Adrenal gland (tissue), 5 donors: ENCODE measurements around the gene PLCB1.

Experiments used
- POLR2A ChIP-seq, 2 donors: fragments of 450-650 bp; IDR thresholded peaks; one replicate each; pipeline ENCODE4 v1.6.1; 2017; ENCODE audit warnings: antibody characterized with exemption in 2 of 2, mild to moderate bottlenecking in 2 of 2, moderate library complexity in 1 of 2
- TF ChIP-seq, protein P1 (sequence below), 6 experiments: fragments of 450-650 bp in 4 of 6; fragments of 200-600 bp in 2 of 6; sonication (generic) in 1 of 6; IDR thresholded peaks; 1 replicate in 5 of 6; 2 replicates in 1 of 6; pipeline versions ENCODE4 v1.5.1 to v1.8.0; 2016 to 2021; ENCODE audit warnings: antibody characterized with exemption in 6 of 6, mild to moderate bottlenecking in 2 of 6, moderate library complexity in 1 of 6
- donor health status: DM: no; HTN: no; CAD: no.

- TF ChIP-seq, protein P1, sequence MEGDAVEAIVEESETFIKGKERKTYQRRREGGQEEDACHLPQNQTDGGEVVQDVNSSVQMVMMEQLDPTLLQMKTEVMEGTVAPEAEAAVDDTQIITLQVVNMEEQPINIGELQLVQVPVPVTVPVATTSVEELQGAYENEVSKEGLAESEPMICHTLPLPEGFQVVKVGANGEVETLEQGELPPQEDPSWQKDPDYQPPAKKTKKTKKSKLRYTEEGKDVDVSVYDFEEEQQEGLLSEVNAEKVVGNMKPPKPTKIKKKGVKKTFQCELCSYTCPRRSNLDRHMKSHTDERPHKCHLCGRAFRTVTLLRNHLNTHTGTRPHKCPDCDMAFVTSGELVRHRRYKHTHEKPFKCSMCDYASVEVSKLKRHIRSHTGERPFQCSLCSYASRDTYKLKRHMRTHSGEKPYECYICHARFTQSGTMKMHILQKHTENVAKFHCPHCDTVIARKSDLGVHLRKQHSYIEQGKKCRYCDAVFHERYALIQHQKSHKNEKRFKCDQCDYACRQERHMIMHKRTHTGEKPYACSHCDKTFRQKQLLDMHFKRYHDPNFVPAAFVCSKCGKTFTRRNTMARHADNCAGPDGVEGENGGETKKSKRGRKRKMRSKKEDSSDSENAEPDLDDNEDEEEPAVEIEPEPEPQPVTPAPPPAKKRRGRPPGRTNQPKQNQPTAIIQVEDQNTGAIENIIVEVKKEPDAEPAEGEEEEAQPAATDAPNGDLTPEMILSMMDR (IDR thresholded peaks at IDR 0.05): no peak
- no peak for TF ChIP-seq POLR2A (IDR thresholded peaks at IDR 0.05)
Observed at GRCh38 chr20:8205996-8206395, 73.9 kb downstream of the PLCB1 start.
